Neural progenitor cell (in vitro differentiated cells): Measurements from ENCODE around the gene CTRL.

ENCODE experiments used
- EZH2 ChIP-seq: fragments of 200-600 bp; sonication (generic); IDR thresholded peaks from 2 replicates; pipeline ENCODE4 v1.6.1; 2017; ENCODE audit warnings: antibody characterized with exemption, mild to moderate bottlenecking, moderate library complexity
- EZH2phosphoT487 ChIP-seq: fragments of 200-600 bp; sonication (generic); IDR thresholded peaks from 2 replicates; pipeline ENCODE4 v1.6.1; 2017; ENCODE audit warnings: antibody characterized with exemption
- TF ChIP-seq, protein P1 (sequence below): fragments of 200-600 bp; sonication (generic); IDR thresholded peaks from 2 replicates; pipeline ENCODE4 v1.5.1; 2017; ENCODE audit warnings: antibody characterized with exemption, mild to moderate bottlenecking

DNA sequence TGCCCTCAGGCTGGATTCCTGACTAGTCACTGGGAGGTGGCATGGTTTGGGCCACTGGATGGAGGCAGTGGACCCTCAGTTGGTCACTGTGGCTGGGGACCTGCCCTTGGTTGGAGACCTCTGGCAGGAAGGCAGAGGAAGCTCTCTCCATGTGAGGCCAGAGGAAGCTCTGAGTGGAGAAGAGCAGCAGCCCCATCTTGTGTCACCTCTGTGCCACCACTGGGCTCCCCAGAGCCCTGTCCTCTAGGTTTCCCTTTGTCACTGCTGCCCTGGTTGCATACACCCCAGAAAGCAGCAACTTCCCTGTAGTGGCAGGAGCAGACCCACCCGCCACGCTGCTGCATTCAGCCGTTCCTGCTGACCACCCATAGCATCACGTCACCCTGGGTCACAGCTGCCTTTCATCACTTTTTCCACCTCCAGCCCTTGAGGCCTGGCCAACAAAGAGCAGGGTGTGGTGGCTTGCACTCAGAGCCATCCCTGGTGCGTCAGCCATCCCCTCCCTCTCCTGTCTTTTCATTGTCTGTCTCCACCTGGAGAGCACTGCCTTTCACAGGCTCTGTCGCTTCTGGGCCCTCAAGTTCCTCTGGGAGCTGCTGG is 11.9 kb downstream of the CTRL start:
- TF ChIP-seq, protein P1, sequence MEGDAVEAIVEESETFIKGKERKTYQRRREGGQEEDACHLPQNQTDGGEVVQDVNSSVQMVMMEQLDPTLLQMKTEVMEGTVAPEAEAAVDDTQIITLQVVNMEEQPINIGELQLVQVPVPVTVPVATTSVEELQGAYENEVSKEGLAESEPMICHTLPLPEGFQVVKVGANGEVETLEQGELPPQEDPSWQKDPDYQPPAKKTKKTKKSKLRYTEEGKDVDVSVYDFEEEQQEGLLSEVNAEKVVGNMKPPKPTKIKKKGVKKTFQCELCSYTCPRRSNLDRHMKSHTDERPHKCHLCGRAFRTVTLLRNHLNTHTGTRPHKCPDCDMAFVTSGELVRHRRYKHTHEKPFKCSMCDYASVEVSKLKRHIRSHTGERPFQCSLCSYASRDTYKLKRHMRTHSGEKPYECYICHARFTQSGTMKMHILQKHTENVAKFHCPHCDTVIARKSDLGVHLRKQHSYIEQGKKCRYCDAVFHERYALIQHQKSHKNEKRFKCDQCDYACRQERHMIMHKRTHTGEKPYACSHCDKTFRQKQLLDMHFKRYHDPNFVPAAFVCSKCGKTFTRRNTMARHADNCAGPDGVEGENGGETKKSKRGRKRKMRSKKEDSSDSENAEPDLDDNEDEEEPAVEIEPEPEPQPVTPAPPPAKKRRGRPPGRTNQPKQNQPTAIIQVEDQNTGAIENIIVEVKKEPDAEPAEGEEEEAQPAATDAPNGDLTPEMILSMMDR: no peak
- TF ChIP-seq EZH2: no peak
- no peak for TF ChIP-seq EZH2phosphoT487
